Neural cell (in vitro differentiated cells): ENCODE measurements around the gene CTNNBL1. TPM values are rescaled to one million over a fixed set of nuclear protein-coding genes. Genes with fewer than 3 reads are reported as not detected.

ENCODE experiments used
- H2AFZ ChIP-seq: fragments of 200-600, 300-800 bp; sonication (generic), shearing (Covaris generic); 2 replicates; pipeline ENCODE4 v1.6.0; 2014; ENCODE audit warnings: low read depth, mild to moderate bottlenecking, antibody characterized with exemption, low read length, moderate library complexity
- H3F3A ChIP-seq: fragments of 200-600 bp; shearing (Covaris generic); 2 replicates; pipeline ENCODE4 v1.6.1; 2016; ENCODE audit warnings: mild to moderate bottlenecking, moderate library complexity, mixed read lengths, antibody characterized with exemption, low read length; ENCODE audit not compliant: insufficient read depth, poor library complexity, severe bottlenecking
- H3K27ac ChIP-seq: fragments of 200-600, 300-800 bp; sonication (generic), shearing (Covaris generic); 2 replicates; pipeline ENCODE4 v1.5.1; 2014; ENCODE audit warnings: mild to moderate bottlenecking, low read length, moderate library complexity
- H3K27me3 ChIP-seq: fragments of 300-800, 200-600 bp; sonication (generic), shearing (Covaris generic); 2 replicates; pipeline ENCODE4 v1.6.0; 2014; ENCODE audit warnings: mild to moderate bottlenecking, low read depth, low read length, moderate library complexity; ENCODE audit not compliant: insufficient read depth
- H3K36me3 ChIP-seq: fragments of 300-800, 200-600 bp; sonication (generic), shearing (Covaris generic); 2 replicates; pipeline ENCODE4 v1.5.1; 2014; ENCODE audit warnings: mild to moderate bottlenecking, antibody characterized with exemption, low read length, moderate library complexity; ENCODE audit not compliant: insufficient read depth
- H3K4me2 ChIP-seq: fragments of 300-800, 200-600 bp; sonication (generic), shearing (Covaris generic); 2 replicates; pipeline ENCODE4 v1.6.0; 2014; ENCODE audit warnings: mild to moderate bottlenecking, low read length
- H3K4me3 ChIP-seq: fragments of 300-800, 200-600 bp; sonication (generic), shearing (Covaris generic); 2 replicates; pipeline ENCODE4 v1.5.1; 2014; ENCODE audit warnings: mild to moderate bottlenecking, low read length, moderate library complexity
- H3K79me2 ChIP-seq: fragments of 200-600 bp; shearing (Covaris generic); replicated peaks from 2 replicates; pipeline ENCODE4 v1.6.0; 2014; ENCODE audit warnings: mild to moderate bottlenecking, low read length, moderate library complexity; ENCODE audit not compliant: insufficient read depth
- H3K9ac ChIP-seq: fragments of 300-800, 200-600 bp; sonication (generic), shearing (Covaris generic); 2 replicates; pipeline ENCODE4 v1.6.1; 2016; ENCODE audit warnings: mild to moderate bottlenecking, low read length, mixed read lengths
- H3K9me2 ChIP-seq: fragments of 200-600 bp; shearing (Covaris generic); 2 replicates; pipeline ENCODE4 v1.6.1; 2016; ENCODE audit warnings: mild to moderate bottlenecking, low read length, mixed read lengths; ENCODE audit not compliant: insufficient read depth
- H3K9me3 ChIP-seq: fragments of 200-600, 300-800 bp; sonication (generic), shearing (Covaris generic); 2 replicates; pipeline ENCODE4 v1.6.1; 2016; ENCODE audit warnings: mild to moderate bottlenecking, mixed run types, low read length, moderate library complexity, mixed read lengths
- H4K20me1 ChIP-seq: fragments of 200-600 bp; shearing (Covaris generic); 2 replicates; pipeline ENCODE4 v1.6.1; 2016; ENCODE audit warnings: mild to moderate bottlenecking, mixed run types; ENCODE audit not compliant: insufficient read depth
- EP300 ChIP-seq: fragments of 450-650 bp; conservative IDR thresholded peaks from 2 replicates; pipeline ENCODE4 v1.6.1; 2014; ENCODE audit warnings: antibody characterized with exemption, mild to moderate bottlenecking, moderate library complexity; ENCODE audit not compliant: poor library complexity, severe bottlenecking
- EZH2 ChIP-seq: fragments of 200-600, 300-800 bp; shearing (Covaris generic), sonication (generic); IDR thresholded peaks from 2 replicates; pipeline ENCODE4 v1.6.1; 2014; ENCODE audit warnings: antibody characterized with exemption, low read length, borderline replicate concordance, mild to moderate bottlenecking; ENCODE audit not compliant: insufficient read depth, poor library complexity, severe bottlenecking
- MXI1 ChIP-seq: fragments of 450-650 bp; conservative IDR thresholded peaks from 2 replicates; pipeline ENCODE4 v1.6.1; 2014; ENCODE audit warnings: antibody characterized with exemption, mild to moderate bottlenecking; ENCODE audit not compliant: poor library complexity, severe bottlenecking
- POLR2AphosphoS5 ChIP-seq: IDR thresholded peaks from 2 replicates; pipeline ENCODE4 v1.6.1; 2012
- RAD21 ChIP-seq: fragments of 450-650 bp; conservative IDR thresholded peaks from 2 replicates; pipeline ENCODE4 v1.6.1; 2014; ENCODE audit warnings: antibody characterized with exemption, mild to moderate bottlenecking, moderate library complexity
- SMC3 ChIP-seq: fragments of 450-650 bp; conservative IDR thresholded peaks from 2 replicates; pipeline ENCODE4 v1.6.1; 2014; ENCODE audit warnings: antibody characterized with exemption, mild to moderate bottlenecking, moderate library complexity; ENCODE audit not compliant: poor library complexity
- TAF1 ChIP-seq: IDR thresholded peaks from 2 replicates; pipeline ENCODE4 v1.6.1; 2012; ENCODE audit warnings: low read depth
- polyA plus RNA-seq: library from polyadenylated mRNA; depleted of rRNA; stranded (reverse); fragments of >200 nt; gene quantifications from 2 replicates; pipeline ENCODE4 v1.2.3, GENCODE V29; 2014
- TF ChIP-seq, protein P1 (sequence below): fragments of 450-650 bp; IDR thresholded peaks from 2 replicates; pipeline ENCODE4 v1.5.1; 2014; ENCODE audit warnings: antibody characterized with exemption, mild to moderate bottlenecking, moderate library complexity; ENCODE audit not compliant: poor library complexity, severe bottlenecking
- TF ChIP-seq, protein P2 (sequence below): IDR thresholded peaks from 2 replicates; pipeline ENCODE4 v1.6.1; 2012; ENCODE audit warnings: borderline replicate concordance

CTNNBL1 gene
- polyA plus RNA-seq, 1 donor from 2014 or later, result 32.6 TPM

DNA sequence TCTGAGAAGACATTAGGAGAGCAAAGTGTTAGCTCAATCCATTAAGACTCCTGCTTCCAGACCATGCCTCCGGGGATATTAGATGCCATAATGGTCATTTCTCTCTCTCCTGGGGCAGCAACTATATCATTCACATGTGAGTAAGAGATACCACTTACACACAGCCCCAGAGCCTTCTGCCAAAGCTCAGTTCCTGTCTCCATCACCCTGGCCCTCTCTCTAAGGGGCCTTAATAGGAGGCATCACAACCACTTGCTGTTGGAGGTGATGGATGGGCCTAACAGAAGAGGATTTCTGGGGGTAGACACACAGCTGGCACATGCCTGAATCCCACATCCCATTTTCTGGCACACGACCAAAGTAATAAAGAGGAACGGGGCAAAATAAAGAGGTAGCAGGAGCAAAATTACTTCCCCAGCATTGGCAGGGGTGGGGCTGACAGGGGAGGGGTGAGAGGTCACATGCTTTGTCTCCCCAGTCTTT is 175.1 kb downstream of the CTNNBL1 start:
- no peaks in the 10 kb centered on the region for H3F3A ChIP-seq
- no peak overlapping the region for H3K27ac ChIP-seq
- no peaks in the 10 kb centered on the region for H4K20me1 ChIP-seq
- no peaks in the 10 kb centered on the region for H3K27me3 ChIP-seq
- no peaks in the 10 kb centered on the region for H3K9me2 ChIP-seq
- H3K9ac ChIP-seq, result no peak overlapping the region
- H2AFZ ChIP-seq, result no peak overlapping the region
- TF ChIP-seq RAD21, result no peak
- TF ChIP-seq, protein P1, sequence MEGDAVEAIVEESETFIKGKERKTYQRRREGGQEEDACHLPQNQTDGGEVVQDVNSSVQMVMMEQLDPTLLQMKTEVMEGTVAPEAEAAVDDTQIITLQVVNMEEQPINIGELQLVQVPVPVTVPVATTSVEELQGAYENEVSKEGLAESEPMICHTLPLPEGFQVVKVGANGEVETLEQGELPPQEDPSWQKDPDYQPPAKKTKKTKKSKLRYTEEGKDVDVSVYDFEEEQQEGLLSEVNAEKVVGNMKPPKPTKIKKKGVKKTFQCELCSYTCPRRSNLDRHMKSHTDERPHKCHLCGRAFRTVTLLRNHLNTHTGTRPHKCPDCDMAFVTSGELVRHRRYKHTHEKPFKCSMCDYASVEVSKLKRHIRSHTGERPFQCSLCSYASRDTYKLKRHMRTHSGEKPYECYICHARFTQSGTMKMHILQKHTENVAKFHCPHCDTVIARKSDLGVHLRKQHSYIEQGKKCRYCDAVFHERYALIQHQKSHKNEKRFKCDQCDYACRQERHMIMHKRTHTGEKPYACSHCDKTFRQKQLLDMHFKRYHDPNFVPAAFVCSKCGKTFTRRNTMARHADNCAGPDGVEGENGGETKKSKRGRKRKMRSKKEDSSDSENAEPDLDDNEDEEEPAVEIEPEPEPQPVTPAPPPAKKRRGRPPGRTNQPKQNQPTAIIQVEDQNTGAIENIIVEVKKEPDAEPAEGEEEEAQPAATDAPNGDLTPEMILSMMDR, result no peak
- no peak for TF ChIP-seq MXI1
- TF ChIP-seq, protein P2, sequence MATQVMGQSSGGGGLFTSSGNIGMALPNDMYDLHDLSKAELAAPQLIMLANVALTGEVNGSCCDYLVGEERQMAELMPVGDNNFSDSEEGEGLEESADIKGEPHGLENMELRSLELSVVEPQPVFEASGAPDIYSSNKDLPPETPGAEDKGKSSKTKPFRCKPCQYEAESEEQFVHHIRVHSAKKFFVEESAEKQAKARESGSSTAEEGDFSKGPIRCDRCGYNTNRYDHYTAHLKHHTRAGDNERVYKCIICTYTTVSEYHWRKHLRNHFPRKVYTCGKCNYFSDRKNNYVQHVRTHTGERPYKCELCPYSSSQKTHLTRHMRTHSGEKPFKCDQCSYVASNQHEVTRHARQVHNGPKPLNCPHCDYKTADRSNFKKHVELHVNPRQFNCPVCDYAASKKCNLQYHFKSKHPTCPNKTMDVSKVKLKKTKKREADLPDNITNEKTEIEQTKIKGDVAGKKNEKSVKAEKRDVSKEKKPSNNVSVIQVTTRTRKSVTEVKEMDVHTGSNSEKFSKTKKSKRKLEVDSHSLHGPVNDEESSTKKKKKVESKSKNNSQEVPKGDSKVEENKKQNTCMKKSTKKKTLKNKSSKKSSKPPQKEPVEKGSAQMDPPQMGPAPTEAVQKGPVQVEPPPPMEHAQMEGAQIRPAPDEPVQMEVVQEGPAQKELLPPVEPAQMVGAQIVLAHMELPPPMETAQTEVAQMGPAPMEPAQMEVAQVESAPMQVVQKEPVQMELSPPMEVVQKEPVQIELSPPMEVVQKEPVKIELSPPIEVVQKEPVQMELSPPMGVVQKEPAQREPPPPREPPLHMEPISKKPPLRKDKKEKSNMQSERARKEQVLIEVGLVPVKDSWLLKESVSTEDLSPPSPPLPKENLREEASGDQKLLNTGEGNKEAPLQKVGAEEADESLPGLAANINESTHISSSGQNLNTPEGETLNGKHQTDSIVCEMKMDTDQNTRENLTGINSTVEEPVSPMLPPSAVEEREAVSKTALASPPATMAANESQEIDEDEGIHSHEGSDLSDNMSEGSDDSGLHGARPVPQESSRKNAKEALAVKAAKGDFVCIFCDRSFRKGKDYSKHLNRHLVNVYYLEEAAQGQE, result no peak
- no peak for TF ChIP-seq POLR2AphosphoS5
- no peak for TF ChIP-seq TAF1
- H3K36me3 ChIP-seq, result no peaks in the 10 kb centered on the region
- H3K4me2 ChIP-seq, result no peak overlapping the region
- no peaks in the 10 kb centered on the region for H3K79me2 ChIP-seq
- no peak overlapping the region for H3K4me3 ChIP-seq
- no peaks in the 10 kb centered on the region for H3K9me3 ChIP-seq

DNA sequence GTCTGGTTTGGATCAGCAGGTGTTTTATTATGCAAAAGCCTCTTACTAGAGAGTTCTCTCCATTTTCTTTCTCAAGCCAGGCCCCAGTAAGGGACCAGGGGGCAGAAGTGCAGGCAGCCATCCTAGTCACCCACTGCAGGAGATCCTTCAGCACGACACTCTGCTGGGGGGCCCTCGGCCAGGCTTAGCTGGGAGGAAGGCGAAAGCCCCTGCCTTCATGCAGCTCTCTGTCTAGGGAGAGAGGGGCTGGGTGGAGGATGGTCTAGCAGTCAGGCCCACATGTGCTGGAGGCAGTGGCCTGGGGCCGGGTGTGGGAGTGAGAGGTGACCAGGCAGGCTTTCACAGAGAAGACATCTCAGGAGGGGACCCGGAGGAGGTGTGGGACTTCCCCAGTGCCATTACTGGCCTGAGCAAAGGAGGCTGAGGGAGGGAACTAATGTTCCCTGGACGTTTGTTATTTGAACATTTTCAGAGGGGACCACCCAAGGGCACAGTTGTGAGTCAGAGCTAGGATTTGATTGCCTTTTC is 175.6 kb downstream of the CTNNBL1 start:
- no peaks in the 10 kb centered on the region for H4K20me1 ChIP-seq
- no peaks in the 10 kb centered on the region for H3K27me3 ChIP-seq
- no peaks in the 10 kb centered on the region for H3K9me3 ChIP-seq
- H3K4me3 ChIP-seq, result no peak overlapping the region
- TF ChIP-seq SMC3 (no peak), MXI1 (no peak), POLR2AphosphoS5 (no peak), TAF1 (no peak)
- no peaks in the 10 kb centered on the region for H3F3A ChIP-seq
- H3K79me2 ChIP-seq, result no peaks in the 10 kb centered on the region
- no peaks in the 10 kb centered on the region for H3K36me3 ChIP-seq
- no peaks in the 10 kb centered on the region for H3K9me2 ChIP-seq
- H3K9ac ChIP-seq, result no peak overlapping the region
- H3K27ac ChIP-seq, result no peak overlapping the region
- H2AFZ ChIP-seq, result no peak overlapping the region
- no peak overlapping the region for H3K4me2 ChIP-seq

DNA sequence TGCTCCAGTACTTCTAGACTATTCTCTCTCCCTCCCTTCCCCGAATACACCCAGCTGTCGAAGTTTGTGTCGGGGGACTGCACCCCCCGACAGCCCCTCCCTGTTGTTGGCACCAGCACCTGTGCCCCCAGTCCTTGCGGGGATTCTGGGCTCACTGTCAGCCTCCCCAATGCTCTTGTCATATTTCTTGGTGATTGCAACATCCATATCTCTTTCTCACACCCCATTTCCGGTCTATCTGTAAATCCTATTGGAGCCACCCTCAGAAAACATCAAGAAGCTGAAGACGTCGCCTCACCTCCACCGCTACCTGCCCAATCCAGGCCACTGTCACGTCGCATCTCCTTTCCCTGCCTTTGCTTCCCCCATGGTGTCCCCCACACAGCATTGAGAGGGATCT is 176.5 kb downstream of the CTNNBL1 start:
- Histone ChIP-seq H3K9me3 (no peaks in the 10 kb centered on the region), H3K36me3 (no peaks in the 10 kb centered on the region), H3K4me2 (no peak overlapping the region), H3K27ac (no peak overlapping the region), H4K20me1 (no peaks in the 10 kb centered on the region), H3K27me3 (no peaks in the 10 kb centered on the region), H3K4me3 (no peak overlapping the region), H3K9me2 (no peaks in the 10 kb centered on the region), H3K9ac (no peak overlapping the region), H3F3A (no peaks in the 10 kb centered on the region), H2AFZ (no peak overlapping the region), H3K79me2 (no peaks in the 10 kb centered on the region)
- TF ChIP-seq MXI1 (no peak), EP300 (no peak), EZH2 (no peak), SMC3 (no peak), POLR2AphosphoS5 (no peak), TAF1 (no peak), RAD21 (no peak)
- TF ChIP-seq, protein P1, result no peak
- TF ChIP-seq, protein P2, result no peak
